SK-N-SH treated with all-trans-retinoic acid at 6 μM for 48 hours (cell line): ENCODE data around the gene SLC8A2.

Experiments used
- ATAC-seq: fragments of 200-7000 bp; cut with Tn5 transposase; 3 replicates; pipeline ENCODE4 v1.9.1; 2020; ENCODE audit warnings: mild to moderate bottlenecking, moderate library complexity
- BACH2 ChIP-seq: fragments of 250-450 bp; sonication (Bioruptor Pico); IDR thresholded peaks from 2 replicates; pipeline ENCODE4 v1.9.0; 2021; ENCODE audit warnings: mild to moderate bottlenecking, borderline replicate concordance
- CSDC2 ChIP-seq: fragments of 250-450 bp; sonication (Bioruptor Pico); IDR thresholded peaks from 2 replicates; pipeline ENCODE4 v1.5.0; 2020; ENCODE audit warnings: mild to moderate bottlenecking, moderate library complexity
- ESRRG ChIP-seq: fragments of 250-450 bp; sonication (Bioruptor Pico); IDR thresholded peaks from 2 replicates; pipeline ENCODE4 v1.6.1; 2021; ENCODE audit warnings: mild to moderate bottlenecking
- GLIS3 ChIP-seq: fragments of 250-450 bp; sonication (Bioruptor Pico); IDR thresholded peaks from 2 replicates; pipeline ENCODE4 v1.5.0; 2020; ENCODE audit warnings: mild to moderate bottlenecking, moderate library complexity
- OSR1 ChIP-seq: fragments of 250-450 bp; sonication (Bioruptor Pico); IDR thresholded peaks from 2 replicates; pipeline ENCODE4 v1.8.0; 2022; ENCODE audit warnings: moderate library complexity, mild to moderate bottlenecking, inconsistent platforms
- PPARA ChIP-seq: fragments of 250-450 bp; sonication (Bioruptor Pico); IDR thresholded peaks from 2 replicates; pipeline ENCODE4 v1.5.0; 2020; ENCODE audit warnings: mild to moderate bottlenecking, borderline replicate concordance
- SNAI2 ChIP-seq: fragments of 250-450 bp; sonication (Bioruptor Pico); IDR thresholded peaks from 2 replicates; pipeline ENCODE4 v1.5.0; 2020; ENCODE audit warnings: mild to moderate bottlenecking, moderate library complexity
- TCF4 ChIP-seq: fragments of 250-450 bp; sonication (Bioruptor Pico); IDR thresholded peaks from 2 replicates; pipeline ENCODE4 v1.8.0; 2021; ENCODE audit warnings: mild to moderate bottlenecking, moderate library complexity, borderline replicate concordance
- ZFP3 ChIP-seq: fragments of 250-450 bp; sonication (Bioruptor Pico); IDR thresholded peaks from 2 replicates; pipeline ENCODE4 v1.5.0; 2020; ENCODE audit warnings: mild to moderate bottlenecking, moderate library complexity
- ZNF565 ChIP-seq: fragments of 450-650 bp; formaldehyde crosslinking; conservative IDR thresholded peaks from 2 replicates; pipeline ENCODE4 v1.5.0; 2020; ENCODE audit warnings: low read depth, mild to moderate bottlenecking, moderate library complexity
- ZNF70 ChIP-seq: fragments of 450-650 bp; formaldehyde crosslinking; IDR thresholded peaks from 2 replicates; pipeline ENCODE4 v1.5.0; 2020; ENCODE audit warnings: mild to moderate bottlenecking, moderate library complexity
- ZNF8 ChIP-seq: fragments of 450-650 bp; formaldehyde crosslinking; IDR thresholded peaks from 2 replicates; pipeline ENCODE4 v1.5.0; 2020; ENCODE audit warnings: mild to moderate bottlenecking, moderate library complexity
- TF ChIP-seq, protein P1 (sequence below): fragments of 250-450 bp; sonication (Bioruptor Pico); IDR thresholded peaks from 2 replicates; pipeline ENCODE4 v1.5.1; 2021; ENCODE audit warnings: mild to moderate bottlenecking, moderate library complexity
- TF ChIP-seq, protein P2 (sequence below): fragments of 250-450 bp; sonication (Bioruptor Pico); IDR thresholded peaks from 2 replicates; pipeline ENCODE4 v1.5.1; 2020; ENCODE audit warnings: low read depth, mild to moderate bottlenecking, moderate library complexity
- TF ChIP-seq, protein P3 (sequence below): fragments of 250-450 bp; sonication (Bioruptor Pico); IDR thresholded peaks from 2 replicates; pipeline ENCODE4 v1.8.0; 2021; ENCODE audit warnings: low read depth, mild to moderate bottlenecking, moderate library complexity, borderline replicate concordance
- TF ChIP-seq, protein P4 (sequence below): fragments of 250-450 bp; sonication (Bioruptor Pico); IDR thresholded peaks from 2 replicates; pipeline ENCODE4 v1.5.0; 2020; ENCODE audit warnings: mild to moderate bottlenecking, moderate library complexity
- TF ChIP-seq, protein P5 (sequence below): fragments of 250-450 bp; sonication (Bioruptor Pico); IDR thresholded peaks from 2 replicates; pipeline ENCODE4 v1.8.0; 2020; ENCODE audit warnings: mild to moderate bottlenecking, moderate library complexity, borderline replicate concordance

The SLC8A2 gene

DNA sequence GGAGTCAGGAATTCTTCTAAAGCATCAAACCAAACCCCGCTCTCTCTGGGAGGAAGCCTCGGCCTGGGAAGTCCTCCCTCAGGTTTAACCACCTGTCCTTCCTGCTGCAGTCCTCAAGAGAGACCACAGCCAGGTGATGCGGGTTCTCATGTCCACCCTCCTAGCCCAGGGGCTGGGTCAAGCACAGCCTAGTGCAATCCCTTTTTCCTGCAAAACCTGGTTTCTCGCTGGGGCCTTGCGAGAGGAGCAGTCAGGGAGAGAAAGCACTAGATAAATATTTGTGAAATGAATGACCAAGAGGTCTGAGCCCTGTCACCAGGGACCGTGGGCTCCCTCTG, 2.4 kb downstream of the SLC8A2 start:
- ATAC-seq = no peak
- TF ChIP-seq, protein P1, sequence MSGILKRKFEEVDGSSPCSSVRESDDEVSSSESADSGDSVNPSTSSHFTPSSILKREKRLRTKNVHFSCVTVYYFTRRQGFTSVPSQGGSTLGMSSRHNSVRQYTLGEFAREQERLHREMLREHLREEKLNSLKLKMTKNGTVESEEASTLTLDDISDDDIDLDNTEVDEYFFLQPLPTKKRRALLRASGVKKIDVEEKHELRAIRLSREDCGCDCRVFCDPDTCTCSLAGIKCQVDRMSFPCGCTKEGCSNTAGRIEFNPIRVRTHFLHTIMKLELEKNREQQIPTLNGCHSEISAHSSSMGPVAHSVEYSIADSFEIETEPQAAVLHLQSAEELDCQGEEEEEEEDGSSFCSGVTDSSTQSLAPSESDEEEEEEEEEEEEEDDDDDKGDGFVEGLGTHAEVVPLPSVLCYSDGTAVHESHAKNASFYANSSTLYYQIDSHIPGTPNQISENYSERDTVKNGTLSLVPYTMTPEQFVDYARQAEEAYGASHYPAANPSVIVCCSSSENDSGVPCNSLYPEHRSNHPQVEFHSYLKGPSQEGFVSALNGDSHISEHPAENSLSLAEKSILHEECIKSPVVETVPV (CRISPR knock-in tag) = no peak
- TF ChIP-seq ZNF565 = no peak
- TF ChIP-seq PPARA (CRISPR knock-in tag) = no peak
- no peak for TF ChIP-seq ZFP3
- no peak for TF ChIP-seq ZNF8
- no peak for TF ChIP-seq ESRRG (CRISPR knock-in tag)
- TF ChIP-seq ZNF70 (CRISPR knock-in tag) = no peak
- TF ChIP-seq, protein P2, sequence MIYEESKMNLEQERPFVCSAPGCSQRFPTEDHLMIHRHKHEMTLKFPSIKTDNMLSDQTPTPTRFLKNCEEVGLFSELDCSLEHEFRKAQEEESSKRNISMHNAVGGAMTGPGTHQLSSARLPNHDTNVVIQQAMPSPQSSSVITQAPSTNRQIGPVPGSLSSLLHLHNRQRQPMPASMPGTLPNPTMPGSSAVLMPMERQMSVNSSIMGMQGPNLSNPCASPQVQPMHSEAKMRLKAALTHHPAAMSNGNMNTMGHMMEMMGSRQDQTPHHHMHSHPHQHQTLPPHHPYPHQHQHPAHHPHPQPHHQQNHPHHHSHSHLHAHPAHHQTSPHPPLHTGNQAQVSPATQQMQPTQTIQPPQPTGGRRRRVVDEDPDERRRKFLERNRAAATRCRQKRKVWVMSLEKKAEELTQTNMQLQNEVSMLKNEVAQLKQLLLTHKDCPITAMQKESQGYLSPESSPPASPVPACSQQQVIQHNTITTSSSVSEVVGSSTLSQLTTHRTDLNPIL = no peak
- TF ChIP-seq, protein P3, sequence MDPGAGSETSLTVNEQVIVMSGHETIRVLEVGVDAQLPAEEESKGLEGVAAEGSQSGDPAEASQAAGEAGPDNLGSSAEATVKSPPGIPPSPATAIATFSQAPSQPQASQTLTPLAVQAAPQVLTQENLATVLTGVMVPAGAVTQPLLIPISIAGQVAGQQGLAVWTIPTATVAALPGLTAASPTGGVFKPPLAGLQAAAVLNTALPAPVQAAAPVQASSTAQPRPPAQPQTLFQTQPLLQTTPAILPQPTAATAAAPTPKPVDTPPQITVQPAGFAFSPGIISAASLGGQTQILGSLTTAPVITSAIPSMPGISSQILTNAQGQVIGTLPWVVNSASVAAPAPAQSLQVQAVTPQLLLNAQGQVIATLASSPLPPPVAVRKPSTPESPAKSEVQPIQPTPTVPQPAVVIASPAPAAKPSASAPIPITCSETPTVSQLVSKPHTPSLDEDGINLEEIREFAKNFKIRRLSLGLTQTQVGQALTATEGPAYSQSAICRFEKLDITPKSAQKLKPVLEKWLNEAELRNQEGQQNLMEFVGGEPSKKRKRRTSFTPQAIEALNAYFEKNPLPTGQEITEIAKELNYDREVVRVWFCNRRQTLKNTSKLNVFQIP (CRISPR knock-in tag) = no peak
- TF ChIP-seq, protein P4, sequence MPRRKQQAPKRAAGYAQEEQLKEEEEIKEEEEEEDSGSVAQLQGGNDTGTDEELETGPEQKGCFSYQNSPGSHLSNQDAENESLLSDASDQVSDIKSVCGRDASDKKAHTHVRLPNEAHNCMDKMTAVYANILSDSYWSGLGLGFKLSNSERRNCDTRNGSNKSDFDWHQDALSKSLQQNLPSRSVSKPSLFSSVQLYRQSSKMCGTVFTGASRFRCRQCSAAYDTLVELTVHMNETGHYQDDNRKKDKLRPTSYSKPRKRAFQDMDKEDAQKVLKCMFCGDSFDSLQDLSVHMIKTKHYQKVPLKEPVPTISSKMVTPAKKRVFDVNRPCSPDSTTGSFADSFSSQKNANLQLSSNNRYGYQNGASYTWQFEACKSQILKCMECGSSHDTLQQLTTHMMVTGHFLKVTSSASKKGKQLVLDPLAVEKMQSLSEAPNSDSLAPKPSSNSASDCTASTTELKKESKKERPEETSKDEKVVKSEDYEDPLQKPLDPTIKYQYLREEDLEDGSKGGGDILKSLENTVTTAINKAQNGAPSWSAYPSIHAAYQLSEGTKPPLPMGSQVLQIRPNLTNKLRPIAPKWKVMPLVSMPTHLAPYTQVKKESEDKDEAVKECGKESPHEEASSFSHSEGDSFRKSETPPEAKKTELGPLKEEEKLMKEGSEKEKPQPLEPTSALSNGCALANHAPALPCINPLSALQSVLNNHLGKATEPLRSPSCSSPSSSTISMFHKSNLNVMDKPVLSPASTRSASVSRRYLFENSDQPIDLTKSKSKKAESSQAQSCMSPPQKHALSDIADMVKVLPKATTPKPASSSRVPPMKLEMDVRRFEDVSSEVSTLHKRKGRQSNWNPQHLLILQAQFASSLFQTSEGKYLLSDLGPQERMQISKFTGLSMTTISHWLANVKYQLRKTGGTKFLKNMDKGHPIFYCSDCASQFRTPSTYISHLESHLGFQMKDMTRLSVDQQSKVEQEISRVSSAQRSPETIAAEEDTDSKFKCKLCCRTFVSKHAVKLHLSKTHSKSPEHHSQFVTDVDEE (CRISPR knock-in tag) = no peak

DNA sequence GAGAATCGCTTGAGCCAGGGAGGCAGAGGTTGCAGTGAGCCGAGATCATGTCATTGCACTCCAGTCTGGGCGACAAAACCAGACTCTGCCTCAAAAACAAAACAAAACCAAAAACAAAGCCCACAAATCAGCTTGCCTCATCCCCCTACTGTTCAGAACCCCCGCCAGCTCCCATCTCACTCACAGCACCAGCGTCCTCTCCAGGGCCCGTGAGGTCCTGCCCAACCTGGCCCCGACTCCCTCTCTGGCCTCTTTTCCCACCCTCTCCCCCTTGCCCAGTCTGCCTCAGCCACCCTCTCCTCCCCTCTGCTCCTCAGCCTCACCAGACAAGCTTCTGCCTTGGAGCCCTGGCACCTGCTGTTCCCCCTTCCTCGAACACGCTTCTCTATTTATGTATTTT, 3.8 kb downstream of the SLC8A2 start:
- no peak for TF ChIP-seq OSR1 (CRISPR knock-in tag)
- TF ChIP-seq CSDC2 (CRISPR knock-in tag) = no peak
- no peak for TF ChIP-seq GLIS3 (CRISPR knock-in tag)
- no peak for TF ChIP-seq PPARA (CRISPR knock-in tag)
- TF ChIP-seq, protein P5, sequence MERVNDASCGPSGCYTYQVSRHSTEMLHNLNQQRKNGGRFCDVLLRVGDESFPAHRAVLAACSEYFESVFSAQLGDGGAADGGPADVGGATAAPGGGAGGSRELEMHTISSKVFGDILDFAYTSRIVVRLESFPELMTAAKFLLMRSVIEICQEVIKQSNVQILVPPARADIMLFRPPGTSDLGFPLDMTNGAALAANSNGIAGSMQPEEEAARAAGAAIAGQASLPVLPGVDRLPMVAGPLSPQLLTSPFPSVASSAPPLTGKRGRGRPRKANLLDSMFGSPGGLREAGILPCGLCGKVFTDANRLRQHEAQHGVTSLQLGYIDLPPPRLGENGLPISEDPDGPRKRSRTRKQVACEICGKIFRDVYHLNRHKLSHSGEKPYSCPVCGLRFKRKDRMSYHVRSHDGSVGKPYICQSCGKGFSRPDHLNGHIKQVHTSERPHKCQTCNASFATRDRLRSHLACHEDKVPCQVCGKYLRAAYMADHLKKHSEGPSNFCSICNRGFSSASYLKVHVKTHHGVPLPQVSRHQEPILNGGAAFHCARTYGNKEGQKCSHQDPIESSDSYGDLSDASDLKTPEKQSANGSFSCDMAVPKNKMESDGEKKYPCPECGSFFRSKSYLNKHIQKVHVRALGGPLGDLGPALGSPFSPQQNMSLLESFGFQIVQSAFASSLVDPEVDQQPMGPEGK (CRISPR knock-in tag) = no peak
- TF ChIP-seq, protein P3 (CRISPR knock-in tag) = no peak
- no peak for TF ChIP-seq ZNF565
- no peak for TF ChIP-seq ESRRG (CRISPR knock-in tag)
- TF ChIP-seq SNAI2 (CRISPR knock-in tag) = no peak
- no peak for TF ChIP-seq TCF4
- no peak for TF ChIP-seq BACH2
- TF ChIP-seq, protein P4 (CRISPR knock-in tag) = no peak
- no peak for TF ChIP-seq ZFP3
- TF ChIP-seq, protein P1 (CRISPR knock-in tag) = no peak
- no peak for ATAC-seq
